K562 (cell line): Measurements from ENCODE around the gene SLC25A44. TPM values are rescaled to one million over a fixed set of nuclear protein-coding genes. Genes with fewer than 3 reads are reported as not detected.

Experiments
- ATF7 ChIP-seq: fragments of 450-650 bp; IDR thresholded peaks from 2 replicates; pipeline ENCODE4 v1.7.1; 2014; ENCODE audit warnings: mild to moderate bottlenecking, moderate library complexity
- CEBPB ChIP-seq: fragments of 450-650 bp; IDR thresholded peaks from 2 replicates; pipeline ENCODE4 v1.6.1; 2016; ENCODE audit warnings: missing genetic modification characterization, missing compliant biosample characterization
- CHD4 ChIP-seq: fragments of 200-600 bp; sonication (generic); IDR thresholded peaks from 3 replicates; pipeline ENCODE4 v1.6.1; 2012; ENCODE audit warnings: low read depth, mild to moderate bottlenecking, mixed read lengths, low read length, inconsistent platforms; ENCODE audit not compliant: insufficient read depth, insufficient replicate concordance, poor library complexity, severe bottlenecking
- ETV5 ChIP-seq: sonication (generic); formaldehyde crosslinking; IDR thresholded peaks from 2 replicates; pipeline ENCODE4 v1.4.0; 2020; ENCODE audit warnings: low read depth, mild to moderate bottlenecking, missing genetic modification reagents
- GABPB1 ChIP-seq: sonication (generic); formaldehyde crosslinking; IDR thresholded peaks from 2 replicates; pipeline ENCODE4 v1.8.0; 2022; ENCODE audit warnings: mild to moderate bottlenecking, missing genetic modification reagents
- GABPB2 ChIP-seq: fragments of 250-450 bp; sonication (Bioruptor Pico); conservative IDR thresholded peaks from 2 replicates; pipeline ENCODE4 v1.5.1; 2021; ENCODE audit warnings: mild to moderate bottlenecking
- GATAD2B ChIP-seq: fragments of 450-650 bp; IDR thresholded peaks from 2 replicates; pipeline ENCODE4 v1.6.1; 2017; ENCODE audit warnings: mild to moderate bottlenecking, borderline replicate concordance
- HIVEP1 ChIP-seq: fragments of 250-450 bp; sonication (Bioruptor Pico); IDR thresholded peaks from 2 replicates; pipeline ENCODE4 v1.4.0; 2020; ENCODE audit warnings: mild to moderate bottlenecking
- HMGN3 ChIP-seq: IDR thresholded peaks from 2 replicates; pipeline ENCODE4 v1.6.1; 2011; ENCODE audit warnings: borderline replicate concordance, low read depth, mild to moderate bottlenecking, mixed read lengths, low read length; ENCODE audit not compliant: insufficient read length; ENCODE audit errors: extremely low read depth
- HSF4 ChIP-seq: fragments of 250-450 bp; sonication (Bioruptor Pico); IDR thresholded peaks from 2 replicates; pipeline ENCODE4 v2.1.2; 2022; ENCODE audit warnings: mild to moderate bottlenecking, moderate library complexity, borderline replicate concordance
- KLF13 ChIP-seq: fragments of 450-650 bp; IDR thresholded peaks from 2 replicates; pipeline ENCODE4 v1.6.1; 2016; ENCODE audit warnings: missing genetic modification characterization, low read depth, mild to moderate bottlenecking, missing compliant biosample characterization, moderate library complexity, borderline replicate concordance
- MAFF ChIP-seq: IDR thresholded peaks from 2 replicates; pipeline ENCODE4 v1.6.1; 2012; ENCODE audit warnings: low read length, improper control_type of control experiment
- MAFK ChIP-seq: IDR thresholded peaks from 2 replicates; pipeline ENCODE4 v1.6.1; 2011; ENCODE audit warnings: low read length, improper control_type of control experiment
- NCOA2 ChIP-seq, 2 experiments: fragments of 450-650 bp; IDR thresholded peaks; 2 replicates each; pipeline ENCODE4 v1.6.1; 2018; ENCODE audit warnings: mild to moderate bottlenecking in 2 of 2, moderate library complexity in 1 of 2; ENCODE audit not compliant: partially characterized antibody in 2 of 2
- NELFE ChIP-seq: IDR thresholded peaks from 2 replicates; pipeline ENCODE4 v1.6.1; 2011; ENCODE audit warnings: mild to moderate bottlenecking; ENCODE audit not compliant: insufficient read depth, insufficient read length
- NFYB ChIP-seq: IDR thresholded peaks from 2 replicates; pipeline ENCODE4 v1.6.1; 2011; ENCODE audit warnings: mild to moderate bottlenecking, moderate library complexity; ENCODE audit not compliant: insufficient read length; ENCODE audit errors: extremely low read depth
- POLR2H ChIP-seq: IDR thresholded peaks from 2 replicates; pipeline ENCODE4 v1.6.1; 2016; ENCODE audit warnings: missing genetic modification characterization, low read depth, mild to moderate bottlenecking, control low read depth, missing compliant biosample characterization, moderate library complexity
- SRSF3 ChIP-seq: fragments of 200-400 bp; formaldehyde crosslinking; IDR thresholded peaks from 2 replicates; pipeline ENCODE4 v1.6.1; 2016; ENCODE audit warnings: mild to moderate bottlenecking, low read length, moderate library complexity; ENCODE audit not compliant: insufficient read depth
- SRSF7 ChIP-seq: fragments of 200-400 bp; formaldehyde crosslinking; optimal IDR thresholded peaks from 2 replicates; pipeline ENCODE3; 2017; ENCODE audit warnings: mild to moderate bottlenecking, low read depth, low read length
- TCF7L2 ChIP-seq: fragments of 150-350 bp; IDR thresholded peaks from 2 replicates; pipeline ENCODE4 v1.6.1; 2016; ENCODE audit warnings: low read depth, mild to moderate bottlenecking, low read length, moderate library complexity
- XRCC4 ChIP-seq: IDR thresholded peaks from one replicate; pipeline ENCODE4 v1.6.1; 2011; ENCODE audit not compliant: insufficient read depth, insufficient read length; ENCODE audit errors: extremely low read depth
- polyA plus RNA-seq, 8 experiments: library from polyadenylated mRNA; depleted of rRNA in 4 of 8; stranded (reverse) in 5 of 8; unstranded in 3 of 8; fragments of >200 nt; fragmentation: Nextera tagmentation in 2 of 8; fragmentation: Illumina TruSeq in 1 of 8; extraction: Ambion mirVana in 2 of 8; extraction: Trizol in 1 of 8; gene quantifications; 2 replicates each; pipeline versions ENCODE4 v1.2.1 to v1.2.3, GENCODE V29; 2011 to 2014; ENCODE audit warnings: inconsistent platforms in 1 of 8, missing spikeins in 1 of 8
- total RNA-seq, 7 experiments: library from RNA; depleted of rRNA in 6 of 7; stranded (reverse); fragments of >200 nt in 6 of 7; fragmentation: Illumina TruSeq in 2 of 7; extraction: Trizol in 2 of 7; gene quantifications; 2 replicates each; pipeline versions ENCODE4 v1.2.1 to v1.2.3, GENCODE V29; 2011 to 2021; ENCODE audit warnings: low replicate concordance in 1 of 7
- TF ChIP-seq, protein P1 (sequence below): sonication (generic); formaldehyde crosslinking; IDR thresholded peaks from 2 replicates; pipeline ENCODE4 v1.8.0; 2022; ENCODE audit warnings: mild to moderate bottlenecking, missing genetic modification reagents
- TF ChIP-seq, protein P2 (sequence below): fragments of 200-800 bp; sonication (Bioruptor generic); IDR thresholded peaks from 2 replicates; pipeline ENCODE4 v1.6.1; 2017; ENCODE audit warnings: missing genetic modification characterization, missing compliant biosample characterization

The SLC25A44 gene
- total and polyA plus RNA-seq, 9 of the 15 experiments (the other 6 are each of a cell fraction or from before 2014, with no cell fraction given): 4.4 to 22.8 (median 12.5) TPM

DNA sequence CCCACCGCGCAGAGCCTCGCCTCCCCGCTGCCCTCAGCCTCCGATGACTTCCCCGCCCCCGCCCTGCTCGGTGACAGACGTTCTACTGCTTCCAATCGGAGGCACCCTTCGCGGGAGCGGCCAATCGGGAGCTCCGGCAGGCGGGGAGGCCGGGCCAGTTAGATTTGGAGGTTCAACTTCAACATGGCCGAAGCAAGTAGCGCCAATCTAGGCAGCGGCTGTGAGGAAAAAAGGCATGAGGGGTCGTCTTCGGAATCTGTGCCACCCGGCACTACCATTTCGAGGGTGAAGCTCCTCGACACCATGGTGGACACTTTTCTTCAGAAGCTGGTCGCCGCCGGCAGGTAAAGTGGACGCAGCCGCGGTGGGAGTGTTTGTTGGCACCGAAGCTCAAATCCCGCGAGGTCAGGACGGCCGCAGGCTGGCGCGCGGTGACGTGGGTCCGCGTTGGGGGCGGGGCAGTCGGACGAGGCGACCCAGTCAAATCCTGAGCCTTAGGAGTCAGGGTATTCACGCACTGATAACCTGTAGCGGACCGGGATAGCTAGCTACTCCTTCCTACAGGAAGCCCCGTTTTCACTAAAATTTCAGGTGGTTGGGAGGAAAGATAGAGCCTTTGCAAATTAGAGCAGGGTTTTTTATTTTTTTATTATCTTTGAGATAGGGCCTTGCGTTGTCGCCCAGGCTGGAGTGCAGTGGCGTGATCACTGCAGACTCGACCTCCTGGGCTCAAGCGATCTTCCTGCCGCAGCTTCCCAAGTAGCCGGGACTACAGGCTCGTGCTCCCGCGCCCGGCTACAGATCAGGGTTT is 19.1 kb downstream of the SLC25A44 start, which contains the start of gene PMF1 (continued):
- TF ChIP-seq XRCC4 (no peak), SRSF7 (no peak), MAFK (no peak), POLR2H (tag) (peak; percentile 94), CEBPB (no peak), HSF4 (no peak), SRSF3 (no peak), TCF7L2 (no peak), ETV5 (no peak), KLF13 (tag) (peak; percentile 67; the same call in 1 of the 2 replicates), GABPB1 (peak; percentile 74), GABPB2 (no peak), MAFF (no peak; the same call in 1 of the 2 replicates), NFYB (peak; percentile 97), CHD4 (no peak), NCOA2 (IDR thresholded peaks at IDR 0.05; ENCODE audit: partially characterized antibody in 2 of 2) (no peak), HMGN3 (no peak), GATAD2B (no peak), NELFE (no peak), ATF7 (peak; percentile 90), HIVEP1 (no peak)
- TF ChIP-seq, protein P1, sequence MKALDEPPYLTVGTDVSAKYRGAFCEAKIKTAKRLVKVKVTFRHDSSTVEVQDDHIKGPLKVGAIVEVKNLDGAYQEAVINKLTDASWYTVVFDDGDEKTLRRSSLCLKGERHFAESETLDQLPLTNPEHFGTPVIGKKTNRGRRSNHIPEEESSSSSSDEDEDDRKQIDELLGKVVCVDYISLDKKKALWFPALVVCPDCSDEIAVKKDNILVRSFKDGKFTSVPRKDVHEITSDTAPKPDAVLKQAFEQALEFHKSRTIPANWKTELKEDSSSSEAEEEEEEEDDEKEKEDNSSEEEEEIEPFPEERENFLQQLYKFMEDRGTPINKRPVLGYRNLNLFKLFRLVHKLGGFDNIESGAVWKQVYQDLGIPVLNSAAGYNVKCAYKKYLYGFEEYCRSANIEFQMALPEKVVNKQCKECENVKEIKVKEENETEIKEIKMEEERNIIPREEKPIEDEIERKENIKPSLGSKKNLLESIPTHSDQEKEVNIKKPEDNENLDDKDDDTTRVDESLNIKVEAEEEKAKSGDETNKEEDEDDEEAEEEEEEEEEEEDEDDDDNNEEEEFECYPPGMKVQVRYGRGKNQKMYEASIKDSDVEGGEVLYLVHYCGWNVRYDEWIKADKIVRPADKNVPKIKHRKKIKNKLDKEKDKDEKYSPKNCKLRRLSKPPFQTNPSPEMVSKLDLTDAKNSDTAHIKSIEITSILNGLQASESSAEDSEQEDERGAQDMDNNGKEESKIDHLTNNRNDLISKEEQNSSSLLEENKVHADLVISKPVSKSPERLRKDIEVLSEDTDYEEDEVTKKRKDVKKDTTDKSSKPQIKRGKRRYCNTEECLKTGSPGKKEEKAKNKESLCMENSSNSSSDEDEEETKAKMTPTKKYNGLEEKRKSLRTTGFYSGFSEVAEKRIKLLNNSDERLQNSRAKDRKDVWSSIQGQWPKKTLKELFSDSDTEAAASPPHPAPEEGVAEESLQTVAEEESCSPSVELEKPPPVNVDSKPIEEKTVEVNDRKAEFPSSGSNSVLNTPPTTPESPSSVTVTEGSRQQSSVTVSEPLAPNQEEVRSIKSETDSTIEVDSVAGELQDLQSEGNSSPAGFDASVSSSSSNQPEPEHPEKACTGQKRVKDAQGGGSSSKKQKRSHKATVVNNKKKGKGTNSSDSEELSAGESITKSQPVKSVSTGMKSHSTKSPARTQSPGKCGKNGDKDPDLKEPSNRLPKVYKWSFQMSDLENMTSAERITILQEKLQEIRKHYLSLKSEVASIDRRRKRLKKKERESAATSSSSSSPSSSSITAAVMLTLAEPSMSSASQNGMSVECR: peak; percentile 16; the same call in 1 of the 2 replicates
- TF ChIP-seq, protein P2, sequence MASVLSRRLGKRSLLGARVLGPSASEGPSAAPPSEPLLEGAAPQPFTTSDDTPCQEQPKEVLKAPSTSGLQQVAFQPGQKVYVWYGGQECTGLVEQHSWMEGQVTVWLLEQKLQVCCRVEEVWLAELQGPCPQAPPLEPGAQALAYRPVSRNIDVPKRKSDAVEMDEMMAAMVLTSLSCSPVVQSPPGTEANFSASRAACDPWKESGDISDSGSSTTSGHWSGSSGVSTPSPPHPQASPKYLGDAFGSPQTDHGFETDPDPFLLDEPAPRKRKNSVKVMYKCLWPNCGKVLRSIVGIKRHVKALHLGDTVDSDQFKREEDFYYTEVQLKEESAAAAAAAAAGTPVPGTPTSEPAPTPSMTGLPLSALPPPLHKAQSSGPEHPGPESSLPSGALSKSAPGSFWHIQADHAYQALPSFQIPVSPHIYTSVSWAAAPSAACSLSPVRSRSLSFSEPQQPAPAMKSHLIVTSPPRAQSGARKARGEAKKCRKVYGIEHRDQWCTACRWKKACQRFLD (CRISPR knock-in tag): no peak; the same call in 1 of the 2 replicates
